Body of pancreas (tissue), 4 donors: ENCODE measurements around the gene HS3ST5.

Experiments
- POLR2A ChIP-seq, 3 donors: fragments of 450-650 bp; IDR thresholded peaks; one replicate each; pipeline ENCODE4 v1.6.1; 2016; ENCODE audit warnings: antibody characterized with exemption in 3 of 3, mild to moderate bottlenecking in 2 of 3
- TF ChIP-seq, protein P1 (sequence below), 7 experiments: fragments of 450-650 bp in 4 of 7; fragments of 200-600 bp in 3 of 7; sonication (generic) in 3 of 7; IDR thresholded peaks; one replicate each; pipeline ENCODE4 v1.5.1; 2016 to 2019; ENCODE audit warnings: antibody characterized with exemption in 7 of 7

- TF ChIP-seq, protein P1, sequence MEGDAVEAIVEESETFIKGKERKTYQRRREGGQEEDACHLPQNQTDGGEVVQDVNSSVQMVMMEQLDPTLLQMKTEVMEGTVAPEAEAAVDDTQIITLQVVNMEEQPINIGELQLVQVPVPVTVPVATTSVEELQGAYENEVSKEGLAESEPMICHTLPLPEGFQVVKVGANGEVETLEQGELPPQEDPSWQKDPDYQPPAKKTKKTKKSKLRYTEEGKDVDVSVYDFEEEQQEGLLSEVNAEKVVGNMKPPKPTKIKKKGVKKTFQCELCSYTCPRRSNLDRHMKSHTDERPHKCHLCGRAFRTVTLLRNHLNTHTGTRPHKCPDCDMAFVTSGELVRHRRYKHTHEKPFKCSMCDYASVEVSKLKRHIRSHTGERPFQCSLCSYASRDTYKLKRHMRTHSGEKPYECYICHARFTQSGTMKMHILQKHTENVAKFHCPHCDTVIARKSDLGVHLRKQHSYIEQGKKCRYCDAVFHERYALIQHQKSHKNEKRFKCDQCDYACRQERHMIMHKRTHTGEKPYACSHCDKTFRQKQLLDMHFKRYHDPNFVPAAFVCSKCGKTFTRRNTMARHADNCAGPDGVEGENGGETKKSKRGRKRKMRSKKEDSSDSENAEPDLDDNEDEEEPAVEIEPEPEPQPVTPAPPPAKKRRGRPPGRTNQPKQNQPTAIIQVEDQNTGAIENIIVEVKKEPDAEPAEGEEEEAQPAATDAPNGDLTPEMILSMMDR (IDR thresholded peaks at IDR 0.05): no peak
- no peak for TF ChIP-seq POLR2A (IDR thresholded peaks at IDR 0.05)
Measured at GRCh38 chr6:114131945-114132344, 210.9 kb downstream of the HS3ST5 start.
